ENCODE results near the gene ALG1.
A peak's percentile ranks its signal among the peaks of the same experiment; 100 is the strongest.

GRCh38 chr16:5056352-5056751, 15.3 kb upstream of the ALG1 start:
- TF ChIP-seq EP300 (IDR thresholded peaks at IDR 0.05) (no peak), CTCF (IDR thresholded peaks at IDR 0.05) (peak in 1 of 4 experiments; percentile 14), POLR2AphosphoS5 (IDR thresholded peaks at IDR 0.05) (no peak), POLR2A (IDR thresholded peaks at IDR 0.05) (no peak)

Measured in sigmoid colon (tissue), 4 donors.